Measurements from ENCODE around the gene GP1BA. TPM values are rescaled to one million over a fixed set of nuclear protein-coding genes. Genes with fewer than 3 reads are reported as not detected.
A peak's percentile ranks its signal among the peaks of the same experiment; 100 is the strongest.

The GP1BA gene
- total and polyA plus RNA-seq, 10 of the 15 experiments (the other 5 are each of a cell fraction or from before 2014, with no cell fraction given) = 0.04 to 0.67 (median 0.28) TPM; not detected in 1

GRCh38 chr17:4903051-4903818 lies 28.8 kb upstream of the GP1BA start, which contains the start of gene CHRNE:
TSS of gene CHRNE (minus strand) at chr17:4903098. CDS start at chr17:4903063, 35 bp downstream.
- peak; percentile 91 for FAIRE-seq
- no peak within 1 kb of the TSS for H3K27ac ChIP-seq (ENCODE audit: control insufficient read depth, insufficient read depth)
- H3K27me3 ChIP-seq (replicated peaks in 1 of 2; ENCODE audit: control insufficient read depth in 2 of 2, insufficient read depth in 2 of 2, low read length in 1 of 2) = no peaks in the 10 kb centered on the region; a peak in 2 of 4 replicates
- no peak within 1 kb of the TSS for H3K9ac ChIP-seq (ENCODE audit: control insufficient read depth, insufficient read depth, low read length)
- POLR2A ChIA-PET = interaction anchor here (1.4 kb wide), 1 partner anchor 35 kb away, joined by 3 read pairs; no protein-coding TSS in a partner anchor
- ATAC-seq = peak; percentile 80
- CTCF ChIA-PET = interaction anchor here (0.6 to 3.0 kb wide), 24 partner anchors 10 to 467 kb away, joined by 3 to 11 read pairs (median 4); partner anchors contain the start of genes ARRB2 and SPAG7
- H3K79me2 ChIP-seq (ENCODE audit: control insufficient read depth, insufficient read depth, low read length) = no peaks in the 10 kb centered on the region
- no peaks in the 10 kb centered on the region; the same call in 2 of the 3 replicates for H3K9me3 ChIP-seq (replicated peaks; ENCODE audit: control insufficient read depth, insufficient read depth, low read length)
- BruUV-seq (replicated peaks) = no TSS peak
- WGBS (ENCODE audit: insufficient coverage, insufficient replicate concordance, low lambda C conversion rate, missing lambda C conversion rate) = 0% methylated on average over 10 of the region's 10 CpGs
- H3K4me1 ChIP-seq (ENCODE audit: control insufficient read depth, insufficient read depth, low read length) = peaks cover 20% of the 10 kb centered on the region
- SMC1A ChIA-PET (ENCODE audit: uncharacterized antibody, unreplicated experiment) = interaction anchor here (0.6 to 1.6 kb wide), 10 partner anchors 13 to 336 kb away, joined by 3 to 4 read pairs (median 4); partner anchors contain the start of genes ARRB2, RNF167 and SLC25A11
- intact Hi-C loops (cut with micrococcal nuclease; ENCODE audit: unreplicated experiment) = loop anchor here (5.0 kb wide), 1 partner anchor 171 kb away; the partner anchor contains the start of gene MED11
- RAD21 ChIA-PET (ENCODE audit: unreplicated experiment) = interaction anchor here (0.9 to 1.3 kb wide), 3 partner anchors 37 to 194 kb away, joined by 3 to 4 read pairs (median 3); partner anchors contain the start of genes PFN1, RNF167 and SLC25A11
- no peaks in the 10 kb centered on the region for H4K20me1 ChIP-seq (ENCODE audit: control insufficient read depth, insufficient read depth)
- in situ Hi-C loops (cut with MboI) = no loop called here
- no peaks in the 10 kb centered on the region for H3K36me3 ChIP-seq (ENCODE audit: control insufficient read depth in 2 of 2, insufficient read depth in 2 of 2, low read length in 1 of 2)
- peak; percentile 37 for DNase-seq (ENCODE audit: low read depth, low spot score)
- H3K4me3 ChIP-seq = no peak within 1 kb of the TSS
- no peak within 1 kb of the TSS; the same call in 1 of the 2 replicates for H2AFZ ChIP-seq (ENCODE audit: control insufficient read depth, low read depth, low read length)
- H3K4me2 ChIP-seq (ENCODE audit: control insufficient read depth, insufficient read depth) = peak within 1 kb of the TSS; percentile 36; the same call in 1 of the 2 replicates
- TF ChIP-seq TAF1 (IDR thresholded peaks at IDR 0.05; ENCODE audit: borderline replicate concordance, low read depth, low read length) = no peak
- TF ChIP-seq ZNF384 (IDR thresholded peaks at IDR 0.05; ENCODE audit: borderline replicate concordance, low read depth, low read length) = no peak
- peak; percentile 45; the same call in 1 of the 2 replicates for TF ChIP-seq GATAD2B (conservative IDR thresholded peaks at IDR 0.05; ENCODE audit: low read depth)
- TF ChIP-seq, protein P1, sequence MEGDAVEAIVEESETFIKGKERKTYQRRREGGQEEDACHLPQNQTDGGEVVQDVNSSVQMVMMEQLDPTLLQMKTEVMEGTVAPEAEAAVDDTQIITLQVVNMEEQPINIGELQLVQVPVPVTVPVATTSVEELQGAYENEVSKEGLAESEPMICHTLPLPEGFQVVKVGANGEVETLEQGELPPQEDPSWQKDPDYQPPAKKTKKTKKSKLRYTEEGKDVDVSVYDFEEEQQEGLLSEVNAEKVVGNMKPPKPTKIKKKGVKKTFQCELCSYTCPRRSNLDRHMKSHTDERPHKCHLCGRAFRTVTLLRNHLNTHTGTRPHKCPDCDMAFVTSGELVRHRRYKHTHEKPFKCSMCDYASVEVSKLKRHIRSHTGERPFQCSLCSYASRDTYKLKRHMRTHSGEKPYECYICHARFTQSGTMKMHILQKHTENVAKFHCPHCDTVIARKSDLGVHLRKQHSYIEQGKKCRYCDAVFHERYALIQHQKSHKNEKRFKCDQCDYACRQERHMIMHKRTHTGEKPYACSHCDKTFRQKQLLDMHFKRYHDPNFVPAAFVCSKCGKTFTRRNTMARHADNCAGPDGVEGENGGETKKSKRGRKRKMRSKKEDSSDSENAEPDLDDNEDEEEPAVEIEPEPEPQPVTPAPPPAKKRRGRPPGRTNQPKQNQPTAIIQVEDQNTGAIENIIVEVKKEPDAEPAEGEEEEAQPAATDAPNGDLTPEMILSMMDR (IDR thresholded peaks at IDR 0.05 in 2 of 3, conservative IDR thresholded peaks at IDR 0.05 in 1 of 3; ENCODE audit: control insufficient read depth in 2 of 3, extremely low read depth in 1 of 3, insufficient read depth in 1 of 3, low read depth in 3 of 3, low read length in 3 of 3) = peak; percentile 73 to 81 (median 77)
- TF ChIP-seq ZBTB33 (IDR thresholded peaks at IDR 0.05) = no peak
- TF ChIP-seq IRF4 (IDR thresholded peaks at IDR 0.05; ENCODE audit: low read depth, low read length) = no peak
- no peak for TF ChIP-seq TARDBP (IDR thresholded peaks at IDR 0.05; ENCODE audit: borderline replicate concordance)
- TF ChIP-seq E4F1 (IDR thresholded peaks at IDR 0.05; ENCODE audit: borderline replicate concordance, partially characterized antibody) = no peak
- no peak for TF ChIP-seq KAT2A (conservative IDR thresholded peaks at IDR 0.05; ENCODE audit: control insufficient read depth, low read depth, low read length)
- no peak for TF ChIP-seq SUPT20H (IDR thresholded peaks at IDR 0.05; ENCODE audit: borderline replicate concordance, control insufficient read depth, low read depth, low read length)
- no peak for TF ChIP-seq TCF3 (IDR thresholded peaks at IDR 0.05; ENCODE audit: borderline replicate concordance, insufficient read depth, low read depth, low read length)
- no peak for TF ChIP-seq RELB (IDR thresholded peaks at IDR 0.05; ENCODE audit: low read depth)
- no peak for TF ChIP-seq ZNF24 (IDR thresholded peaks at IDR 0.05)
